ENCODE results near the gene LIMK1.

DNA sequence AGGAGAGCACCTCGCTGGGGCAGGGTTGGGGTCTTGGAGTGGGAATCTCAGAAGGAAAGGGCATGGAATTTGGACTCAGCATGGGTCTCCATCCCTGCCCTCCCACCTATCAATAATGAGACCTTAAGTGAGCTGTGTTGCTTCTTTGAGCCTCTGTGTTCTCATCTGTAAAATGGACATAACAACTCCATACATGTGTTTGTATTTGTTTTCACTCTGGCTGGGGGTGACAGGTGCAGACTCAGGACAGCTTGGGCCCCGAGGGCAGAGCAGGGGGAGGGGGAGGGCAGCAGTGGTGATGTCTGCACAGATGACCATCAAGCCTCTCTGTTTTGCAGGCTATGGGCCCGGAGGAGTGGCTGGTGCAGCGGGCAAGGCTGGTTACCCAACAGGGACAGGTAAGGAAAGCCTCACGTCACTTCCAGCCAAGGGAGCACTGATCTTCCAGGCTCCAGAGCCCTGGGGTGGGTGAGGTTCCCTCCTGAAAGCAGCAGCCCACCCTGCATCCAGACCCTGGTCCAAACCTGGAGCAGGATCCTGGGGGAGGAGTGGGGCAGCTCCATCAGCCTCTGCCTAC lies 35.7 kb upstream of the LIMK1 start:
- TF ChIP-seq CTCF (IDR thresholded peaks at IDR 0.05; ENCODE audit: low read depth, low read length, missing input control) = no peak
- no peak for TF ChIP-seq JUND (IDR thresholded peaks at IDR 0.05)

Measured in liver (tissue), 3 donors.